GM12878 (cell line): Measurements from ENCODE around the gene HMCN2. TPM values are rescaled to one million over a fixed set of nuclear protein-coding genes. Genes with fewer than 3 reads are reported as not detected.

ENCODE experiments used
- ATAC-seq: fragments of 200-7000 bp; cut with Tn5 transposase; 3 replicates; pipeline ENCODE4 v1.9.1; 2020; ENCODE audit warnings: mild to moderate bottlenecking, moderate library complexity
- BruUV-seq: library from RNA; stranded (reverse); fragments of 400-500 nt; replicated peaks from 2 replicates; lab custom pipeline; 2021; lab: Mats Ljungman, UMichigan
- CTCF ChIA-PET: fragments of 300-600 bp; sonication (Branson Sonifier 250); formaldehyde crosslinking; extraction: SDS; loops from one replicate; lab custom pipeline; 2021; ENCODE audit warnings: inconsistent platforms; lab: Yijun Ruan, JAX
- POLR2A ChIA-PET: fragments of 350-600 bp; formaldehyde crosslinking; extraction: SDS; loops from one replicate; lab custom pipeline; 2021; ENCODE audit warnings: inconsistent platforms; lab: Charles Lee
- RAD21 ChIA-PET: fragments of 300-600 bp; sonication (Branson Sonifier 250); formaldehyde crosslinking; loops from one replicate; lab custom pipeline; 2023; ENCODE audit warnings: antibody characterized with exemption; ENCODE audit not compliant: unreplicated experiment; lab: Charles Lee
- SMC1A ChIA-PET: fragments of 300-600 bp; sonication (Branson Sonifier 250); formaldehyde crosslinking; loops from one replicate; lab custom pipeline; 2023; ENCODE audit not compliant: unreplicated experiment, uncharacterized antibody; lab: Charles Lee
- DNase-seq: peaks from one replicate; pipeline ENCODE4 v3.0.0-alpha.2; 2011; ENCODE audit warnings: low read depth, low spot score
- FAIRE-seq: peaks from 3 replicates; lab custom pipeline; 2011; peaks lifted over from hg19 to GRCh38; lab: Jason Lieb, UNC
- H2AFZ ChIP-seq: 2 replicates; pipeline ENCODE4 v1.6.0; 2011; ENCODE audit warnings: low read depth, low read length, control low read depth; ENCODE audit not compliant: control insufficient read depth
- H3K27ac ChIP-seq: 2 replicates; pipeline ENCODE4 v1.5.1; 2011; ENCODE audit warnings: control low read depth; ENCODE audit not compliant: control insufficient read depth, insufficient read depth
- H3K27me3 ChIP-seq, 2 experiments: replicated peaks in 1 of 2; 2 replicates each; pipeline versions ENCODE4 v1.6.0 to v1.6.1; 2011; ENCODE audit warnings: low read length in 1 of 2; ENCODE audit not compliant: control insufficient read depth in 2 of 2, insufficient read depth in 2 of 2
- H3K36me3 ChIP-seq, 2 experiments: 2 replicates each; pipeline ENCODE4 v1.5.1; 2011; ENCODE audit warnings: low read length in 1 of 2; ENCODE audit not compliant: control insufficient read depth in 2 of 2, insufficient read depth in 2 of 2
- H3K4me1 ChIP-seq: 2 replicates; pipeline ENCODE4 v1.6.1; 2011; ENCODE audit warnings: mild to moderate bottlenecking, low read length, moderate library complexity, mixed read lengths; ENCODE audit not compliant: control insufficient read depth, insufficient read depth
- H3K4me2 ChIP-seq: 2 replicates; pipeline ENCODE4 v1.6.0; 2011; ENCODE audit warnings: control low read depth; ENCODE audit not compliant: control insufficient read depth, insufficient read depth
- H3K4me3 ChIP-seq: fragments of 200-600 bp; sonication (generic); 2 replicates; pipeline ENCODE4 v1.5.1; 2016
- H3K79me2 ChIP-seq: 2 replicates; pipeline ENCODE4 v1.6.0; 2011; ENCODE audit warnings: low read length; ENCODE audit not compliant: control insufficient read depth, insufficient read depth
- H3K9ac ChIP-seq: 2 replicates; pipeline ENCODE4 v1.8.0; 2011; ENCODE audit warnings: low read length, control low read depth, mixed read lengths; ENCODE audit not compliant: control insufficient read depth, insufficient read depth
- H3K9me3 ChIP-seq: replicated peaks from 3 replicates; pipeline ENCODE4 v1.5.1; 2011; ENCODE audit warnings: mild to moderate bottlenecking, low read length; ENCODE audit not compliant: control insufficient read depth, insufficient read depth
- H4K20me1 ChIP-seq: 2 replicates; pipeline ENCODE4 v1.6.0; 2011; ENCODE audit not compliant: control insufficient read depth, insufficient read depth
- CREB1 ChIP-seq: IDR thresholded peaks from 2 replicates; pipeline ENCODE4 v1.6.1; 2012; ENCODE audit warnings: low read depth, mild to moderate bottlenecking, inconsistent platforms
- MYB ChIP-seq: fragments of 150-350 bp; IDR thresholded peaks from 2 replicates; pipeline ENCODE4 v1.6.1; 2014; ENCODE audit warnings: mild to moderate bottlenecking, low read depth, low read length, borderline replicate concordance
- PAX5 ChIP-seq: IDR thresholded peaks from 2 replicates; pipeline ENCODE4 v1.6.1; 2011; ENCODE audit warnings: low read depth, low read length, borderline replicate concordance
- POU2F2 ChIP-seq: IDR thresholded peaks from 3 replicates; pipeline ENCODE4 v1.6.1; 2011; ENCODE audit warnings: low read depth, mild to moderate bottlenecking, low read length, borderline replicate concordance
- RBBP5 ChIP-seq: fragments of 200-600 bp; sonication (generic); conservative IDR thresholded peaks from 2 replicates; pipeline ENCODE4 v1.6.1; 2016
- SMC3 ChIP-seq: IDR thresholded peaks from 2 replicates; pipeline ENCODE4 v1.6.1; 2011; ENCODE audit warnings: low read length, improper control_type of control experiment, borderline replicate concordance
- WGBS: methylation state at CpG from one replicate; pipeline ENCODE4 v1.1.6; 2016; ENCODE audit warnings: low lambda C conversion rate; ENCODE audit not compliant: insufficient replicate concordance, insufficient coverage; ENCODE audit errors: missing lambda C conversion rate; 5-methylcytosine and 5-hydroxymethylcytosine counted together
- in situ Hi-C: fragments of 300-500 bp; cut with MboI; formaldehyde crosslinking; loops from 9 replicates; pipeline ENCODE4 v1.14.3; 2018; ENCODE audit warnings: mixed read lengths
- intact Hi-C: fragments of 100-400 bp; cut with micrococcal nuclease; formaldehyde crosslinking; loops from one replicate; pipeline ENCODE4 v1.14.2; 2022; ENCODE audit not compliant: unreplicated experiment
- polyA plus RNA-seq, 11 experiments: library from polyadenylated mRNA; depleted of rRNA in 4 of 11; unstranded in 6 of 11; stranded (reverse) in 5 of 11; fragments of >200 nt; fragmentation: Nextera tagmentation in 4 of 11; fragmentation: Illumina TruSeq in 1 of 11; extraction: Ambion mirVana in 4 of 11; extraction: Trizol in 1 of 11; gene quantifications; 1 replicate in 1 of 11; 2 replicates in 10 of 11; pipeline versions ENCODE4 v1.2.1 to v1.2.3, GENCODE V29; 2011 to 2016; ENCODE audit warnings: inconsistent platforms in 2 of 11, missing spikeins in 2 of 11, low read depth in 1 of 11
- total RNA-seq, 4 experiments: library from RNA; depleted of rRNA in 3 of 4; stranded (reverse); fragments of >200 nt in 3 of 4; fragmentation: Illumina TruSeq in 1 of 4; extraction: Trizol in 1 of 4; gene quantifications; 2 replicates each; pipeline versions ENCODE4 v1.2.1 to v1.2.3, GENCODE V29; 2013 to 2021
- TF ChIP-seq, protein P1 (sequence below): IDR thresholded peaks from 2 replicates; pipeline ENCODE4 v1.6.1; 2011; ENCODE audit warnings: borderline replicate concordance, low read depth, mild to moderate bottlenecking, moderate library complexity, mixed read lengths, low read length; ENCODE audit not compliant: insufficient read depth; ENCODE audit errors: extremely low read length
- TF ChIP-seq, protein P2 (sequence below): IDR thresholded peaks from 2 replicates; pipeline ENCODE4 v1.6.1; 2012; ENCODE audit warnings: low read depth, low read length, improper control_type of control experiment

Gene HMCN2
- total and polyA plus RNA-seq, 10 of the 15 experiments (the other 5 are each of a cell fraction or from before 2014, with no cell fraction given), result 0.04 TPM; not detected in 9

DNA sequence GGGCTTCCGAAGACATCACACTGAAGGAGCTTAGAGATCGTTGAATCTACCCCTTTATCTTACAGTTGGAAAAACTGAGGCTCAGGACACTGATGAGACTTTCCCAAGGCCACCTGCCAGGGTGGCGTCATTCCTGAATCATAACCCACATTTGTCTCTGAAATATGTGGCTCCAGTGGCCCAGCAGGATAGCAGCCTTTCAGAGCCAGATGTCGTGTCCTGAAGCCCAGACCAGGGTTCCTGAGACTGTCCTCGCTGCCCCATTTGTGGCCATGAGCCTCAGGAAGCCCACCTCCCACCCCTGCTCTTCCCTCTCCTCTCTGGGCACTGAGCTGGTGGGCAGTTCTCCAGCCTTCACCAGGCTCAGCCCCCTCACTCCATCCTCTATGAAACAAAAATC lies 2.4 kb downstream of the HMCN2 start:
- ChIA-PET CTCF (interaction anchor here (1.0 to 1.3 kb wide), 2 partner anchors 25 to 161 kb away, joined by 4 to 5 read pairs; no protein-coding TSS in a partner anchor), SMC1A (no interaction called here), RAD21 (no interaction called here), POLR2A (no interaction called here)
- Histone ChIP-seq H3K36me3 (no peaks in the 10 kb centered on the region), H3K4me1 (no peaks in the 10 kb centered on the region), H3K4me2 (no peak overlapping the region), H3K27ac (no peak overlapping the region), H3K27me3 (peaks cover 9 to 14% of the 10 kb centered on the region in 2 experiments), H2AFZ (no peak overlapping the region), H3K79me2 (no peaks in the 10 kb centered on the region), H4K20me1 (no peaks in the 10 kb centered on the region), H3K9me3 (no peaks in the 10 kb centered on the region), H3K4me3 (no peak overlapping the region), H3K9ac (no peak overlapping the region)
- no peak for FAIRE-seq
- no TSS peak for BruUV-seq
- no peak for TF ChIP-seq POU2F2
- no peak for TF ChIP-seq PAX5
- no peak for TF ChIP-seq RBBP5
- TF ChIP-seq MYB, result no peak
- no peak for TF ChIP-seq SMC3
- TF ChIP-seq, protein P1, sequence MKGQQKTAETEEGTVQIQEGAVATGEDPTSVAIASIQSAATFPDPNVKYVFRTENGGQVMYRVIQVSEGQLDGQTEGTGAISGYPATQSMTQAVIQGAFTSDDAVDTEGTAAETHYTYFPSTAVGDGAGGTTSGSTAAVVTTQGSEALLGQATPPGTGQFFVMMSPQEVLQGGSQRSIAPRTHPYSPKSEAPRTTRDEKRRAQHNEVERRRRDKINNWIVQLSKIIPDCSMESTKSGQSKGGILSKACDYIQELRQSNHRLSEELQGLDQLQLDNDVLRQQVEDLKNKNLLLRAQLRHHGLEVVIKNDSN, result no peak
- TF ChIP-seq CREB1, result no peak
- TF ChIP-seq, protein P2, sequence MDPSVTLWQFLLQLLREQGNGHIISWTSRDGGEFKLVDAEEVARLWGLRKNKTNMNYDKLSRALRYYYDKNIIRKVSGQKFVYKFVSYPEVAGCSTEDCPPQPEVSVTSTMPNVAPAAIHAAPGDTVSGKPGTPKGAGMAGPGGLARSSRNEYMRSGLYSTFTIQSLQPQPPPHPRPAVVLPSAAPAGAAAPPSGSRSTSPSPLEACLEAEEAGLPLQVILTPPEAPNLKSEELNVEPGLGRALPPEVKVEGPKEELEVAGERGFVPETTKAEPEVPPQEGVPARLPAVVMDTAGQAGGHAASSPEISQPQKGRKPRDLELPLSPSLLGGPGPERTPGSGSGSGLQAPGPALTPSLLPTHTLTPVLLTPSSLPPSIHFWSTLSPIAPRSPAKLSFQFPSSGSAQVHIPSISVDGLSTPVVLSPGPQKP, result no peak
- ATAC-seq, result no peak
- intact Hi-C loops, result no loop called here
- DNase-seq, result no peak
- in situ Hi-C loops, result no loop called here
- WGBS, result 22% methylated on average over 5 of the region's 5 CpGs
